H1 (cell line): ENCODE data around the gene SLC22A3. TPM values are rescaled to one million over a fixed set of nuclear protein-coding genes. Genes with fewer than 3 reads are reported as not detected.

Experiments used
- CTCF ChIA-PET: fragments of 300-600 bp; sonication (Branson Sonifier 250); formaldehyde crosslinking; loops from one replicate; lab custom pipeline; 2021; ENCODE audit not compliant: partially characterized antibody; lab: Charles Lee
- POLR2A ChIA-PET: fragments of 300-600 bp; sonication (Branson Sonifier 250); formaldehyde crosslinking; loops from one replicate; lab custom pipeline; 2021; ENCODE audit warnings: inconsistent platforms; ENCODE audit not compliant: partially characterized antibody; lab: Charles Lee
- DNase-seq, 2 experiments: peaks; one replicate each; pipeline versions ENCODE4 v3.0.0 to v3.0.0-alpha.2; 2010 to 2022; ENCODE audit warnings: low spot score in 2 of 2, low read depth in 1 of 2, mixed read lengths in 1 of 2
- FAIRE-seq: peaks from 2 replicates; lab custom pipeline; 2011; peaks lifted over from hg19 to GRCh38; lab: Jason Lieb, UNC
- H2AFZ ChIP-seq: 2 replicates; pipeline ENCODE4 v1.8.1; 2012; ENCODE audit warnings: low read length, inconsistent platforms
- H2AK5ac ChIP-seq: 2 replicates; pipeline ENCODE4 v1.6.1; 2013; ENCODE audit warnings: low read depth, low read length
- H2BK120ac ChIP-seq: replicated peaks from 2 replicates; pipeline ENCODE3; 2013; ENCODE audit warnings: low read depth, low read length, inconsistent platforms
- H2BK12ac ChIP-seq: 2 replicates; pipeline ENCODE4 v1.6.1; 2013; ENCODE audit warnings: low read depth, low read length
- H2BK15ac ChIP-seq: 2 replicates; pipeline ENCODE4 v1.6.1; 2013; ENCODE audit warnings: low read length
- H2BK20ac ChIP-seq: 2 replicates; pipeline ENCODE4 v1.6.1; 2013; ENCODE audit warnings: low read length
- H2BK5ac ChIP-seq: 2 replicates; pipeline ENCODE4 v1.6.1; 2013; ENCODE audit warnings: low read depth, low read length
- H3K14ac ChIP-seq: 2 replicates; pipeline ENCODE4 v1.6.1; 2013; ENCODE audit warnings: inconsistent platforms; ENCODE audit not compliant: insufficient read length
- H3K18ac ChIP-seq: 2 replicates; pipeline ENCODE4 v1.6.1; 2013; ENCODE audit warnings: low read length; ENCODE audit errors: extremely low read depth
- H3K23ac ChIP-seq: 2 replicates; pipeline ENCODE4 v1.6.1; 2013; ENCODE audit warnings: inconsistent platforms; ENCODE audit not compliant: insufficient read length
- H3K23me2 ChIP-seq: 2 replicates; pipeline ENCODE4 v1.6.1; 2013; ENCODE audit warnings: low read depth, low read length
- H3K27ac ChIP-seq: 2 replicates; pipeline ENCODE4 v1.6.1; 2011; ENCODE audit warnings: low read depth, low read length, inconsistent platforms
- H3K27me3 ChIP-seq, 4 experiments: replicated peaks in 1 of 4; 1 replicate in 1 of 4; 2 replicates in 3 of 4; pipeline versions ENCODE4 v1.6.1 to v1.8.1; 2011 to 2013; ENCODE audit warnings: low read length in 3 of 4, mild to moderate bottlenecking in 3 of 4, inconsistent platforms in 2 of 4, mixed read lengths in 2 of 4, moderate library complexity in 1 of 4; ENCODE audit not compliant: control insufficient read depth in 3 of 4, insufficient read depth in 3 of 4; ENCODE audit errors: extremely low read depth in 1 of 4
- H3K36me3 ChIP-seq, 4 experiments: 2 replicates each; pipeline versions ENCODE4 v1.6.1 to v1.8.1; 2011 to 2013; ENCODE audit warnings: mild to moderate bottlenecking in 4 of 4, low read length in 3 of 4, moderate library complexity in 2 of 4, control low read depth in 1 of 4, inconsistent platforms in 1 of 4; ENCODE audit not compliant: insufficient read depth in 4 of 4, control insufficient read depth in 2 of 4
- H3K4ac ChIP-seq: replicated peaks from 2 replicates; pipeline ENCODE3; 2013; ENCODE audit warnings: low read length, low read depth, mixed read lengths, inconsistent platforms; ENCODE audit not compliant: insufficient read length
- H3K4me1 ChIP-seq, 4 experiments: replicated peaks in 1 of 4; 1 replicate in 1 of 4; 2 replicates in 3 of 4; pipeline versions ENCODE4 v1.6.1 to v1.8.1; 2011 to 2013; ENCODE audit warnings: low read length in 3 of 4, inconsistent platforms in 2 of 4, mixed read lengths in 1 of 4; ENCODE audit not compliant: insufficient read depth in 4 of 4, control insufficient read depth in 3 of 4
- H3K4me2 ChIP-seq, 2 experiments: 2 replicates each; pipeline versions ENCODE4 v1.6.1 to v1.8.1; 2011 to 2013; ENCODE audit warnings: low read depth in 2 of 2, low read length in 2 of 2, control low read depth in 1 of 2, inconsistent platforms in 1 of 2, mild to moderate bottlenecking in 1 of 2; ENCODE audit not compliant: insufficient read depth in 1 of 2
- H3K4me3 ChIP-seq, 4 experiments: fragments of 200-600, 300-600 bp in 1 of 4; sonication (generic), shearing (Covaris generic), sonication (Bioruptor Twin) in 1 of 4; 2 replicates each; pipeline versions ENCODE4 v1.5.1 to v1.8.1; 2011 to 2016; ENCODE audit warnings: low read length in 4 of 4, low read depth in 3 of 4, control low read depth in 2 of 4, inconsistent platforms in 2 of 4, mild to moderate bottlenecking in 2 of 4, mixed read lengths in 1 of 4, moderate library complexity in 1 of 4; ENCODE audit not compliant: insufficient read depth in 2 of 4; ENCODE audit errors: extremely low read depth in 1 of 4
- H3K56ac ChIP-seq: replicated peaks from 2 replicates; pipeline ENCODE3; 2013; ENCODE audit warnings: low read depth, mild to moderate bottlenecking, mixed read lengths, low read length, inconsistent platforms; ENCODE audit not compliant: insufficient read length
- H3K79me1 ChIP-seq: 2 replicates; pipeline ENCODE4 v1.6.1; 2013; ENCODE audit warnings: low read depth, low read length, control low read depth
- H3K79me2 ChIP-seq, 2 experiments: 2 replicates each; pipeline versions ENCODE4 v1.6.1 to v1.8.1; 2012 to 2013; ENCODE audit warnings: low read length in 2 of 2, mild to moderate bottlenecking in 2 of 2, inconsistent platforms in 1 of 2; ENCODE audit not compliant: insufficient read depth in 2 of 2, control insufficient read depth in 1 of 2
- H3K9ac ChIP-seq, 4 experiments: replicated peaks in 1 of 4; 1 replicate in 1 of 4; 2 replicates in 3 of 4; pipeline versions ENCODE4 v1.6.1 to v1.8.1; 2011 to 2013; ENCODE audit warnings: low read depth in 3 of 4, low read length in 3 of 4, control low read depth in 2 of 4, mild to moderate bottlenecking in 2 of 4, moderate library complexity in 2 of 4, inconsistent platforms in 1 of 4; ENCODE audit errors: extremely low read depth in 1 of 4
- H3K9me3 ChIP-seq, 2 experiments: 2 replicates each; pipeline versions ENCODE4 v1.6.1 to v1.8.1; 2012 to 2013; ENCODE audit warnings: mild to moderate bottlenecking in 2 of 2, moderate library complexity in 2 of 2, control low read depth in 1 of 2, inconsistent platforms in 1 of 2, low read depth in 1 of 2, low read length in 1 of 2, mixed read lengths in 1 of 2; ENCODE audit not compliant: insufficient read depth in 2 of 2
- H4K20me1 ChIP-seq, 2 experiments: replicated peaks in 1 of 2; 2 replicates each; pipeline versions ENCODE3 to v1.8.1; 2011 to 2013; ENCODE audit warnings: inconsistent platforms in 2 of 2, low read length in 2 of 2, mild to moderate bottlenecking in 1 of 2; ENCODE audit not compliant: insufficient read depth in 2 of 2, control insufficient read depth in 1 of 2
- H4K5ac ChIP-seq: 2 replicates; pipeline ENCODE4 v1.6.1; 2013; ENCODE audit warnings: low read length, low read depth, mixed read lengths, inconsistent platforms; ENCODE audit not compliant: insufficient read length
- H4K8ac ChIP-seq: 2 replicates; pipeline ENCODE4 v1.8.0; 2013; ENCODE audit warnings: mild to moderate bottlenecking, moderate library complexity, low read length, inconsistent platforms; ENCODE audit not compliant: insufficient read depth; ENCODE audit errors: extremely low read depth
- H4K91ac ChIP-seq: replicated peaks from 2 replicates; pipeline ENCODE3; 2013; ENCODE audit warnings: low read length, mixed read lengths, inconsistent platforms; ENCODE audit not compliant: insufficient read length
- BRCA1 ChIP-seq: IDR thresholded peaks from 2 replicates; pipeline ENCODE4 v1.6.1; 2012; ENCODE audit warnings: low read depth, low read length, improper control_type of control experiment
- NRF1 ChIP-seq: IDR thresholded peaks from 2 replicates; pipeline ENCODE4 v1.6.1; 2011; ENCODE audit warnings: mild to moderate bottlenecking, low read depth, low read length, improper control_type of control experiment
- RFX5 ChIP-seq: IDR thresholded peaks from 2 replicates; pipeline ENCODE4 v1.6.1; 2011; ENCODE audit warnings: low read depth, low read length, improper control_type of control experiment, borderline replicate concordance
- SIN3A ChIP-seq, 2 experiments: IDR thresholded peaks in 1 of 2; conservative IDR thresholded peaks in 1 of 2; 2 replicates each; pipeline ENCODE4 v1.6.1; 2011 to 2012; ENCODE audit warnings: low read length in 2 of 2, improper control_type of control experiment in 1 of 2, low read depth in 1 of 2, mild to moderate bottlenecking in 1 of 2
- SP4 ChIP-seq: IDR thresholded peaks from 2 replicates; pipeline ENCODE4 v1.6.1; 2012; ENCODE audit warnings: low read length, inconsistent platforms
- WGBS, 2 experiments: shearing (Covaris generic) in 1 of 2; methylation state at CpG; one replicate each; pipeline versions ENCODE4 v1.1.6 to v1.1.7; 2013 to 2015; ENCODE audit warnings: low lambda C conversion rate in 2 of 2, mixed read lengths in 2 of 2, inconsistent platforms in 1 of 2, low coverage in 1 of 2, missing lambda C conversion rate in 1 of 2; ENCODE audit not compliant: insufficient replicate concordance in 2 of 2, insufficient coverage in 1 of 2, insufficient read length in 1 of 2; ENCODE audit errors: extremely low coverage in 1 of 2, missing lambda C conversion rate in 1 of 2; 5-methylcytosine and 5-hydroxymethylcytosine counted together
- polyA plus RNA-seq, 7 experiments: library from polyadenylated mRNA; depleted of rRNA in 3 of 7; stranded (reverse) in 5 of 7; unstranded in 2 of 7; fragments of >200 nt in 5 of 7; fragments of 200-250 nt in 2 of 7; gene quantifications; 1 replicate in 5 of 7; 2 replicates in 1 of 7; 4 replicates in 1 of 7; pipeline versions ENCODE4 v1.2.1 to v1.2.3, GENCODE V29; 2011 to 2013; ENCODE audit warnings: missing spikeins in 2 of 7, mixed read lengths in 2 of 7
- total RNA-seq: library from RNA; stranded (reverse); fragmentation: NEBNext Ultra II Directional; extraction: Animal tissue kit (Norgen Biotek cat#: 25700); gene quantifications from 2 replicates; pipeline ENCODE4 v1.2.1, GENCODE V29; 2021

SLC22A3 gene
- total and polyA plus RNA-seq, 2 of the 8 experiments (the other 6 are each of a cell fraction or from before 2014, with no cell fraction given), result 1.0 to 2.9 TPM

DNA sequence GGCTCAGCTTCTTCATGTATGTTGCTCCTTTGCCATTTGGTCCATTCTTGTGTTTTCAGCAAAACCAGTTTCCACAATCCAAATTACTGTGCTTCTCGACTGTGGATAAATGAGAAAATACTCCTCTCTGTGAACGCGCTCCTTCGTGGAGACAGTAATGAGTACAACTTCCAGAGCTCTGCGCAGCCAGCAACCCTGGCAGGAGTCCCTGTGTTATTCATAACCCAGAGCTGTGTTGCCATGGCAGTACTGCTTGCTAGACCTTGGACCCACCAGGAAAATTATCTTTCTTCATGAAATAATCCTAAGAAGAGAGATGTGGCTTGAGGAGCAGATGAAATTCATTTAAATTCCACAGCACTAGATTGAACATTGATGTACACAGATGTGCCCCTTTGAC lies 73.7 kb downstream of the SLC22A3 start:
- no peak overlapping the region for H3K4me3 ChIP-seq
- no peaks in the 10 kb centered on the region for H3K4me1 ChIP-seq
- H4K91ac ChIP-seq, result no peak overlapping the region
- no peaks in the 10 kb centered on the region for H3K79me1 ChIP-seq
- no peak overlapping the region for H3K27ac ChIP-seq
- no peak overlapping the region for H2BK15ac ChIP-seq
- no peaks in the 10 kb centered on the region for H3K36me3 ChIP-seq
- H4K5ac ChIP-seq, result no peak overlapping the region
- H2BK120ac ChIP-seq, result no peak overlapping the region
- no peak overlapping the region for H3K18ac ChIP-seq
- no peaks in the 10 kb centered on the region for H3K9me3 ChIP-seq
- no peak for DNase-seq
- no peak overlapping the region for H3K4ac ChIP-seq
- no peak for FAIRE-seq
- 94% methylated on average over 5 of the region's 5 CpGs; no CpG with 5 or more reads in 1 of the 2 experiments for WGBS, 2 experiments
- H4K20me1 ChIP-seq, result no peaks in the 10 kb centered on the region
- no peak overlapping the region for H3K56ac ChIP-seq
- H3K23me2 ChIP-seq, result no peaks in the 10 kb centered on the region
- H3K79me2 ChIP-seq, result no peaks in the 10 kb centered on the region
- H3K23ac ChIP-seq, result no peak overlapping the region
- H2BK20ac ChIP-seq, result no peak overlapping the region
- H2BK5ac ChIP-seq, result no peak overlapping the region
- H3K9ac ChIP-seq, result no peak overlapping the region
- no peaks in the 10 kb centered on the region for H3K27me3 ChIP-seq
- no peak overlapping the region for H3K4me2 ChIP-seq
- H3K14ac ChIP-seq, result no peak overlapping the region
- H4K8ac ChIP-seq, result no peak overlapping the region
- POLR2A ChIA-PET, result no interaction called here
- CTCF ChIA-PET, result no interaction called here
- H2AFZ ChIP-seq, result no peak overlapping the region
- H2AK5ac ChIP-seq, result no peak overlapping the region
- TF ChIP-seq NRF1 (no peak), SP4 (no peak), SIN3A (conservative IDR thresholded peaks at IDR 0.05 in 1 of 2, IDR thresholded peaks at IDR 0.05 in 1 of 2; ENCODE audit: low read depth in 1 of 2, low read length in 2 of 2) (no peak), RFX5 (no peak), BRCA1 (no peak)
- TF ChIP-seq, all 59 proteins: peak for 0
- H2BK12ac ChIP-seq, result no peak overlapping the region
